Endothelial cell of umbilical vein (primary cell): Measurements from ENCODE around the gene G3BP2. TPM values are rescaled to one million over a fixed set of nuclear protein-coding genes. Genes with fewer than 3 reads are reported as not detected.
"Not testable (repeated sequence)": the region's sequence is repeated elsewhere in the genome, so short reads cannot be mapped to it uniquely, and the experiment has no call there.

Experiments used
- BruUV-seq: library from RNA; stranded (reverse); fragments of 400-500 nt; replicated peaks from 2 replicates; lab custom pipeline; 2021; lab: Mats Ljungman, UMichigan
- CTCF ChIA-PET: fragments of 300-600, 350-600 bp; sonication (Branson Sonifier 250); formaldehyde crosslinking; loops from one replicate; lab custom pipeline; 2021; ENCODE audit warnings: antibody characterized with exemption, inconsistent platforms; lab: Charles Lee
- POLR2A ChIA-PET: fragments of 300-600, 350-600 bp; sonication (Branson Sonifier 250); formaldehyde crosslinking; loops from one replicate; lab custom pipeline; 2021; ENCODE audit warnings: antibody characterized with exemption, inconsistent platforms; lab: Charles Lee
- DNase-seq: peaks from one replicate; pipeline ENCODE4 v3.0.0-alpha.2; 2011; ENCODE audit warnings: low read depth, low spot score
- FAIRE-seq: peaks from 2 replicates; lab custom pipeline; 2011; peaks lifted over from hg19 to GRCh38; lab: Jason Lieb, UNC
- H2AFZ ChIP-seq: 2 replicates; pipeline ENCODE4 v1.6.0; 2012; ENCODE audit warnings: low read depth, low read length, control low read depth, inconsistent platforms
- H3K27ac ChIP-seq: 2 replicates; pipeline ENCODE4 v1.5.1; 2011; ENCODE audit warnings: low read depth, mild to moderate bottlenecking, control low read depth, low read length, moderate library complexity; ENCODE audit not compliant: insufficient read depth
- H3K27me3 ChIP-seq, 2 experiments: 2 replicates each; pipeline versions ENCODE4 v1.6.0 to v1.6.1; 2011; ENCODE audit warnings: low read length in 2 of 2, mixed read lengths in 1 of 2; ENCODE audit not compliant: control insufficient read depth in 2 of 2, insufficient read depth in 2 of 2
- H3K36me3 ChIP-seq, 2 experiments: 2 replicates in 1 of 2; 3 replicates in 1 of 2; pipeline ENCODE4 v1.5.1; 2011; ENCODE audit warnings: low read length in 2 of 2, mild to moderate bottlenecking in 1 of 2, moderate library complexity in 1 of 2; ENCODE audit not compliant: control insufficient read depth in 2 of 2, insufficient read depth in 2 of 2; ENCODE audit errors: extremely low read depth in 1 of 2
- H3K4me1 ChIP-seq: 3 replicates; pipeline ENCODE4 v1.5.1; 2011; ENCODE audit warnings: mild to moderate bottlenecking, low read length; ENCODE audit not compliant: control insufficient read depth, insufficient read depth; ENCODE audit errors: extremely low read depth
- H3K4me2 ChIP-seq: 2 replicates; pipeline ENCODE4 v1.6.1; 2011; ENCODE audit warnings: low read length, control low read depth, mixed read lengths; ENCODE audit not compliant: insufficient read depth
- H3K4me3 ChIP-seq, 3 experiments: fragments of 200-600 bp in 1 of 3; sonication (generic), shearing (Covaris generic) in 1 of 3; replicated peaks in 1 of 3; 2 replicates each; pipeline ENCODE4 v1.5.1; 2011 to 2016; ENCODE audit warnings: control low read depth in 3 of 3, low read length in 3 of 3, mild to moderate bottlenecking in 2 of 3, inconsistent platforms in 1 of 3, low read depth in 1 of 3, moderate library complexity in 1 of 3; ENCODE audit not compliant: insufficient read depth in 1 of 3
- H3K79me2 ChIP-seq: 2 replicates; pipeline ENCODE4 v1.6.0; 2012; ENCODE audit warnings: low read length, inconsistent platforms; ENCODE audit not compliant: control insufficient read depth, insufficient read depth
- H3K9ac ChIP-seq: replicated peaks from 2 replicates; pipeline ENCODE3; 2011; ENCODE audit warnings: low read length, control low read depth; ENCODE audit not compliant: insufficient read depth; ENCODE audit errors: extremely low read depth
- H3K9me1 ChIP-seq: replicated peaks from 3 replicates; pipeline ENCODE4 v1.6.0; 2011; ENCODE audit warnings: mild to moderate bottlenecking, low read length; ENCODE audit not compliant: control insufficient read depth, insufficient read depth; ENCODE audit errors: extremely low read depth
- H3K9me3 ChIP-seq: replicated peaks from 2 replicates; pipeline ENCODE4 v1.5.1; 2012; ENCODE audit warnings: low read length, inconsistent platforms; ENCODE audit not compliant: control insufficient read depth, insufficient read depth
- H4K20me1 ChIP-seq: replicated peaks from 2 replicates; pipeline ENCODE3; 2011; ENCODE audit warnings: mild to moderate bottlenecking, low read length; ENCODE audit not compliant: control insufficient read depth, insufficient read depth; ENCODE audit errors: extremely low read depth
- EZH2 ChIP-seq: IDR thresholded peaks from 2 replicates; pipeline ENCODE4 v1.6.1; 2012; ENCODE audit warnings: borderline replicate concordance, low read depth, mild to moderate bottlenecking, moderate library complexity, low read length, inconsistent platforms; ENCODE audit not compliant: severe bottlenecking
- FOS ChIP-seq: IDR thresholded peaks from 2 replicates; pipeline ENCODE4 v1.6.1; 2011; ENCODE audit warnings: mild to moderate bottlenecking, low read length, moderate library complexity, borderline replicate concordance; ENCODE audit not compliant: insufficient read depth
- GATA2 ChIP-seq: IDR thresholded peaks from 2 replicates; pipeline ENCODE4 v1.7.0; 2011; ENCODE audit warnings: low read depth, mild to moderate bottlenecking, moderate library complexity, mixed read lengths, low read length; ENCODE audit not compliant: insufficient read length, insufficient read depth
- JUN ChIP-seq: IDR thresholded peaks from 2 replicates; pipeline ENCODE4 v1.6.1; 2011; ENCODE audit warnings: borderline replicate concordance, low read depth; ENCODE audit not compliant: insufficient read length, insufficient read depth
- MYC ChIP-seq: IDR thresholded peaks from one replicate; pipeline ENCODE4 v1.6.1; 2011; ENCODE audit warnings: mild to moderate bottlenecking, low read depth, low read length
- POLR2A ChIP-seq: IDR thresholded peaks from 2 replicates; pipeline ENCODE4 v1.6.1; 2012; ENCODE audit warnings: low read depth, mild to moderate bottlenecking, control low read depth, low read length
- POLR2AphosphoS5 ChIP-seq: IDR thresholded peaks from 2 replicates; pipeline ENCODE4 v1.6.1; 2012; ENCODE audit warnings: low read depth, mild to moderate bottlenecking, control low read depth, low read length, moderate library complexity; ENCODE audit not compliant: insufficient read depth
- dilution Hi-C: fragments of 300-500 bp; cut with MboI; formaldehyde crosslinking; loops from one replicate; pipeline ENCODE4 v1.15.0; 2019; ENCODE audit warnings: low sequenced_read_pairs; ENCODE audit not compliant: extremely low pct_ligation_motif_present
- intact Hi-C: fragments of 100-400 bp; cut with micrococcal nuclease; formaldehyde crosslinking; loops from one replicate; pipeline ENCODE4 v1.10.0; 2022
- polyA plus RNA-seq, 4 experiments: library from polyadenylated mRNA; depleted of rRNA in 3 of 4; stranded (reverse) in 3 of 4; unstranded in 1 of 4; fragments of >200 nt; gene quantifications; 2 replicates each; pipeline versions ENCODE4 v1.2.1 to v1.2.3, GENCODE V29; 2011 to 2012; ENCODE audit warnings: missing spikeins in 1 of 4
- total RNA-seq: library from RNA; stranded (reverse); gene quantifications from 2 replicates; pipeline ENCODE4 v1.2.3, GENCODE V29; 2021
- TF ChIP-seq, protein P1 (sequence below): IDR thresholded peaks from 2 replicates; pipeline ENCODE4 v1.6.1; 2011; ENCODE audit not compliant: insufficient read depth, insufficient read length
- TF ChIP-seq, protein P2 (sequence below), 2 donors: IDR thresholded peaks; 1 replicate in 1 of 2; 2 replicates in 1 of 2; pipeline ENCODE4 v1.5.1; 2011; ENCODE audit warnings: low read length in 2 of 2, mild to moderate bottlenecking in 2 of 2, moderate library complexity in 2 of 2, control low read depth in 1 of 2, inconsistent platforms in 1 of 2, low read depth in 1 of 2; ENCODE audit not compliant: insufficient read depth in 1 of 2; ENCODE audit errors: extremely low read depth in 1 of 2

Gene G3BP2
- total and polyA plus RNA-seq, 2 donors (not counting 3 experiments of a cell fraction or from before 2014, with no cell fraction given) = 61.1 to 180 TPM

DNA sequence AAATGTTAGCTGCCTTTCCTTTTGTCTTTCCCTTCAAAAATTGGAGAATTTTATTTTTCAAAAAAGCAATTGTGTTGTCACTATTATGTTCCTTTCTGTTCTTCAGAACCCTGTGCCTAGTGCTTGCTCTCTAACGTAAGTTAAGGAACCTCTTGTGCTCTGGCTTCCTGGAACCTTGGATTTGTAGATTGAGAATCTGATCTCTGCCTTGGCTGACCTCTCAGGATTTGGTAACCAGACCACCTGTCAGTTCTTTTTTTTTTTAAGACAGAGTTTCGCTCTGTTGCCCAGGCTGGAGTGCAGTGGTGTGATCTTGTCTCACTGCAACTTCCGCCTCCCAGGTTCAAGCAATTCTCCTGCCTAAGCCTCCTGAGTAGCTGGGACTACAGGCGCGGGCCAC lies 18.9 kb upstream of the G3BP2 start:
- H2AFZ ChIP-seq, dilution Hi-C loops, DNase-seq, H3K79me2 ChIP-seq, H3K36me3 ChIP-seq, FAIRE-seq, H3K9me3 ChIP-seq, H3K27ac ChIP-seq, H3K9ac ChIP-seq, H3K4me2 ChIP-seq, BruUV-seq, H3K27me3 ChIP-seq, H3K4me3 ChIP-seq, POLR2A ChIA-PET, H3K4me1 ChIP-seq, H4K20me1 ChIP-seq, H3K9me1 ChIP-seq, intact Hi-C loops: not testable (repeated sequence)
- CTCF ChIA-PET = interaction anchor here (1.9 kb wide), 1 partner anchor 9 kb away, joined by 4 read pairs; no protein-coding TSS in a partner anchor

GRCh38 chr4:75687125-75687524 lies 13.9 kb upstream of the G3BP2 start:
- intact Hi-C loops, H3K36me3 ChIP-seq, FAIRE-seq, H3K4me2 ChIP-seq, BruUV-seq, dilution Hi-C loops, H2AFZ ChIP-seq, H3K4me1 ChIP-seq, H3K9me3 ChIP-seq, H3K27ac ChIP-seq, H3K27me3 ChIP-seq, H3K4me3 ChIP-seq, H4K20me1 ChIP-seq, DNase-seq, H3K79me2 ChIP-seq, POLR2A ChIA-PET, H3K9ac ChIP-seq, H3K9me1 ChIP-seq: not testable (repeated sequence)
- CTCF ChIA-PET = interaction anchor here (2.2 kb wide), 1 partner anchor 37 kb away, joined by 6 read pairs; the partner anchor contains the start of gene USO1

DNA sequence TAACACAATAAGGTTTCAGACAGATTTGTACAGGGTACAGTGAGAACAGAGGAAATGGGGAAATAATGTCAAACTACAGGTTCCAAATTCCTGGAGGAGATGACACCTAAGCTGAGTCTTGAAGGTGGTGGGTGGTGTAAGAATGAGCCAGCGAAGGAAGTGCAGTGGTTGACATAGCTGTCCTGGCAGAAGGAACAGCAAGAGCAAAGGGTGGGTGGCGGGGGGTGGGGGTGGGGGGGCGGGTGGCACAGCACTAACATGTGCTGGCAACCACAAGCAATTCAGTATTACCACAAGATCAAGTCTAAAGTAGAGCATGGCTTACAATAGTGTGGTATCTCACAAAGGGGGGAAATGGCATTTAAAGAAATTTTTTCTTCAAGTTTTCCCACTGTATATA lies 13.1 kb upstream of the G3BP2 start:
- Histone ChIP-seq H3K27ac (no peak overlapping the region), H3K4me2 (no peak overlapping the region), H3K27me3 (no peaks in the 10 kb centered on the region), H3K4me1 (no peaks in the 10 kb centered on the region), H3K9ac (no peak overlapping the region), H2AFZ (no peak overlapping the region), H3K79me2 (no peaks in the 10 kb centered on the region), H3K9me1 (no peaks in the 10 kb centered on the region), H3K9me3 (no peaks in the 10 kb centered on the region), H3K4me3 (no peak overlapping the region), H3K36me3 (no peaks in the 10 kb centered on the region), H4K20me1 (no peaks in the 10 kb centered on the region)
- CTCF ChIA-PET = no interaction called here
- dilution Hi-C loops = no loop called here
- DNase-seq (no peak), FAIRE-seq (no peak)
- no TSS peak for BruUV-seq
- POLR2A ChIA-PET = no interaction called here
- TF ChIP-seq EZH2 (no peak), FOS (no peak), GATA2 (no peak), POLR2A (no peak), POLR2AphosphoS5 (no peak), JUN (no peak), MYC (no peak)
- TF ChIP-seq, protein P1, sequence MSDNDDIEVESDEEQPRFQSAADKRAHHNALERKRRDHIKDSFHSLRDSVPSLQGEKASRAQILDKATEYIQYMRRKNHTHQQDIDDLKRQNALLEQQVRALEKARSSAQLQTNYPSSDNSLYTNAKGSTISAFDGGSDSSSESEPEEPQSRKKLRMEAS = no peak
- TF ChIP-seq, protein P2, sequence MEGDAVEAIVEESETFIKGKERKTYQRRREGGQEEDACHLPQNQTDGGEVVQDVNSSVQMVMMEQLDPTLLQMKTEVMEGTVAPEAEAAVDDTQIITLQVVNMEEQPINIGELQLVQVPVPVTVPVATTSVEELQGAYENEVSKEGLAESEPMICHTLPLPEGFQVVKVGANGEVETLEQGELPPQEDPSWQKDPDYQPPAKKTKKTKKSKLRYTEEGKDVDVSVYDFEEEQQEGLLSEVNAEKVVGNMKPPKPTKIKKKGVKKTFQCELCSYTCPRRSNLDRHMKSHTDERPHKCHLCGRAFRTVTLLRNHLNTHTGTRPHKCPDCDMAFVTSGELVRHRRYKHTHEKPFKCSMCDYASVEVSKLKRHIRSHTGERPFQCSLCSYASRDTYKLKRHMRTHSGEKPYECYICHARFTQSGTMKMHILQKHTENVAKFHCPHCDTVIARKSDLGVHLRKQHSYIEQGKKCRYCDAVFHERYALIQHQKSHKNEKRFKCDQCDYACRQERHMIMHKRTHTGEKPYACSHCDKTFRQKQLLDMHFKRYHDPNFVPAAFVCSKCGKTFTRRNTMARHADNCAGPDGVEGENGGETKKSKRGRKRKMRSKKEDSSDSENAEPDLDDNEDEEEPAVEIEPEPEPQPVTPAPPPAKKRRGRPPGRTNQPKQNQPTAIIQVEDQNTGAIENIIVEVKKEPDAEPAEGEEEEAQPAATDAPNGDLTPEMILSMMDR (IDR thresholded peaks at IDR 0.05; ENCODE audit: extremely low read depth in 1 of 2, insufficient read depth in 1 of 2, low read depth in 1 of 2, low read length in 2 of 2) = no peak
- intact Hi-C loops = no loop called here
